COLO668 (cell line): ENCODE data around the gene ADAD1.
"Not testable (repeated sequence)": the region's sequence is repeated elsewhere in the genome, so short reads cannot be mapped to it uniquely, and the experiment has no call there.

Experiments
- DNase-seq: peaks from one replicate; lab custom pipeline; 2025; ENCODE audit not compliant: unreplicated experiment; lab: John Stamatoyannopoulos, UW

ADAD1 gene

DNA sequence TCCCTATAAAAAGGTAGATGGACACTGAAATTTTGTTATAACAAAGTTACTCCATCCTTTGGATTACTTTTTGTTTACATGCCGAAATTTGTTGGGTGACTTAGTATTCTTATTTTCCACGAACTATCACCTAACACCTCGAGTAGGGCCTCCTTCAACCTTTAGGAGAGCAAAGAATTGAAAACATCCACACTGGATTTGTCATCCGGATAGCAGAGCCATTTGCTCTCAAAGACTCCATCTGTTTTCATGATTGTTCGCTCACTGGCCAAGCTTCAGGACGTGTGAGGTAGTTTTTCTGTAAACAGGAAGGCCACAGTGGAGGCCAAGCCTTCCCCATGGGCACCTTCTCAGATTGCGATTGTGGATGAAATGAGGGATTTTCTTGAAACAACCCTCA lies at the start of gene ADAD1:
Gene ADAD1 (plus strand): TSS at position 301 of the 400 bp plus-strand sequence. CDS start 1,059 bp downstream, outside the sequence.
- DNase-seq = no peak

DNA sequence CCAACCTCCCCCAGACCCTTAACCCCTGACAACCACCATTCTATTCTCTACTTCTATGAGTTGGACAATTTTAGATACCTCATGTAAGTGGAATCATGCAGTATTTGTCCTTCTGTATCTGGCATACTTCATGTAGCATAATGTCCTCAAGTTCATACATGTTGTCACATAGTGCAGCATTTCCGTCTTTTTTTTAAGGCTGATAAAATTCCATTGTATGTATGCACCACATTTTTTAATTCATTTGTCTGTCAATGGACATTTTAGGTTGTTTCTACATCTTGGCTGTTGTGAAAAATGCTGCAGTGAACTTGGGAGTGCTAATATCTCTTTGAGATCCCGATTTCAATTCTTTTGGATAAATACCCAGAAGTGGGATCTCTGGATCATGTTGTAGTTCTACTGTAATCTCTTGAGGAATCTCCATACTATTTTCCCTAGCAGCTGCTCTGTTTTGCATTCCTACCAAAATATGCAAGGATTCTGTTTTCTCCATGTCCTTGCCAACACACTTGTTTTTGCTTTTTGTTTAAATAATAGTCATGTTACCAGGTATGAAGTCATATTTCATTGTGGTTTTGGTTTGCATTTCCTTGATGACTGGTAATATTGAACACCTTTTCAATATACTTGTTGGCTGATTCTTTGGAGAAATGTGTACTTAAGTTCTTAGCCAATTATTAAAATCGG lies 48.8 kb upstream of the ADAD1 start:
- no peak for DNase-seq

DNA sequence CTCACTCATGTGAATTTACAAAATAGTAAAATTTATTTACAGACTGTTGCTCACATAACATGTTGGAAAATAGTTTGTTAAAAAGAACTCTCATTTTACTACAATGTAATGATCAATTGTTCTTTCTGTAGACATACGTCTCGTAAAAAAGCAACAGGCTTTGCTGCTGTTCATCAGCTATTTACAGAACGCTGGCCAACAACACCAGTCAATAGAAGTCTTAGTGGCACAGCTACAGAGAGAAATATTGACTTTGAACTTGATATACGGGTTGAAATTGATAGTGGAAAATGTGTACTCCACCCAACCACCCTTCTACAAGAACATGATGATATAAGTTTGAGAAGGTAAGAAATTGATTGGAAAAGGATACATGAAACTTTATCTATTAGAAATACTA lies 47.6 kb upstream of the ADAD1 start:
- DNase-seq = no peak

DNA sequence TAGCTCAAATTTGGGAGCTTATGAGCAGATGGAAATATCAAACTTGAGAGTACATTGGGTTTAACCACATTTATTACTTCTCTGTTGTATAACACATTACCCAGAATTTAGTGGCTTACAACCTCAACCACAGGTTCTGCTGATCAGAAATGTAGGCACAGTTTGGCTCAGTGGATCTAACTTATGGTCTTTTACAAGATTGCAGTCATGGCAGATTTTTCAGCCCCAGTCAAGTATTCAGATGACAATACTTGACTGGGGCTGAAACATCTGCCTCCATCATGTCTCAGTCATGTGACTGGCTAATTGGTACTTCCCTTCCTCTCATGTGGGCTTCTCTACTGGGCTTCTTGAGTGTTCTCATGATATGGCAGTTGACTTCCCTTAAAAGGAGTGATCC lies 44.0 kb upstream of the ADAD1 start:
- no peak for DNase-seq

DNA sequence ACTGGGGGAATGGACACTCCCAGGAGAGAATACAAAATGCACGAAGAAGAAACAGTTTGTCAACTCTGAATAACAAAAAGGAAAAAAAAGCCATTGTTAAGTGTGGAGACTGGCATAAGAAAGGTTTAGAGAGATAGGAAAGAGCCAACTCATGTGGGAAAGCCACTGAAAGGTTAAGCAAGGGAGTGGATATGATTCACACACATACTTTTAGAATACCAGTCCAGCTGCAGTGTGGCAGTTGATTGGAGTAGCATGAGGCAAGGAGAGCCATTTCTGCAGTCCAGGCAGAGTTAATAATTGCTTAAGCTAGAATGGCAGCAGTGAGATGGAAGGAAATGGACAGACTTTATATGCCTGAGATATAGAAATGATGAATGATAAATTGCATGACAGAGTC lies 36.9 kb upstream of the ADAD1 start:
- DNase-seq = no peak

DNA sequence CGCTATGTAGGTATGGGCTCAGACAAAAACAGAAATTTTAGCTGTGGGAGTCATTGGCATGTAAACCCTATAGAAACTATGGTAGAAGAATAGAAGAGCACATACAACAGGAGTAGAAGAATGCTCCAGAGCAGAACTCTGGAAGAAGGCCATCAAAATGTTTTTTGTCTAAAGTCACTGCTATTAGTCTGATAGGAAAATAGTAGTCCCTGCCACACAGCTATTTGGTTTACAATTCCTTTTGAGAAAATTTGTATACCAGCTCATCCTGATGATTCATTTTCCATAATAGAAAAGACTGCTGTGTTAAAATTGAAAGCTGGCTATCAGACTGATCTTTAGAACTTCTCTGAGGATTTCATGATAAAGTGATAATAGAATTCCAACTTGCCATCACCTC lies 32.8 kb upstream of the ADAD1 start:
- DNase-seq = no peak

DNA sequence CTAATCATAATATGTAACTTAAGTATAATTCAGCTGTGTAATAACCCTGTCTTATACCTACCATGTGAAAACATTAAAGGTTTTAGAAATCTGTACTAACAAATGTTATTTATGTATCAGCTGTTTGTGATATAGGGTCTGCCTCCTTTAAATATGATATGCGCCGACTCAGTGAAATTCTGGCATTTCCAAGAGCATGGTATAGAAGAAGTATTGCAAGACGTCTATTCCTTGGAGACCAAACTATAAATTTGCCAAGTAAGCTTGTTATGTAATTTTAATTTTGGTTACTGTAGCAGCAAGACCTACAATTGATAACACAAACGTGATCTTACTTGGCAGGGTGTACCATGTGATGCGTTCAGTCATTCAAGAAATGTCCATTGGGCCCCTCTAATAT lies 32.3 kb upstream of the ADAD1 start:
- DNase-seq = no peak

DNA sequence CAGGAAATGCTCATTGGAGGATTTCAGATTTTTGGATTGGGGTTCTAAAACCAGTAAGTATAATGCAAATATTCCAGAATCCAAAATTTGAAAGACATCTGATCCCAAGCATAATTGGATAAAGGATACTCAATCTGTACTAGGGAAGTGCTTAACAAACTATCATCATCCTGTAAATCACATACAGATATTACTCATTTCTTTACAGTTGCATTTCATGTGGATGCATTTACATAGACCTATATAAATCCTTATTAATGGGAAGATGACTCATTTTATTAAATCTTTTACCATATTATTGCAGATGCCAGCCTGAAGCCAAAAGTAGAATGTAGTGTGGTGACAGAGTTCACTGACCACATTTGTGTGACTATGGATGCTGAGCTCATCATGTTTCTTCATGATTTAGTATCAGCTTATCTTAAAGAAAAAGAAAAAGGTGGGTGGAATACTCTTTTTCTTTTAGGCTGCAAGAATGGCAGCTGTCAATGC lies 22.4 kb upstream of the ADAD1 start:
- no peak for DNase-seq

DNA sequence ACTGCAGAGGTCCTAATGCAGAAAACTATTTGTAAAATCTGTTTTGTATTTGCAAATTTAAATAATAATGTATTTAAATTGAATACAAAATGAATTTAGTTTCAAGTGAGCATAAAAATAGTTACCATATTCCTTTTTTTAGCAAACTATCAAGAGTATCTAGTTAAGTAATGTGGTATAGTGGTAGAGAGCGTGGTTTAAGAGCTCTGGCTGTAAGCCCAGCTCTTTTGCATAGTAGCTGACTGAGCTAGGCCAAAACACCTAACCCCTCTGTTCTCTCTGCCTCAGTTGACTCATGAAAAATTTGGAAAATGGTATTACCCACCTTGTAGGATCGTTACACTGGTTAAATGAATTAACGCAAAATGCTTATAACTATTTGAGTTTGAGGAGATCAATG lies 18.1 kb upstream of the ADAD1 start:
- no peak for DNase-seq

DNA sequence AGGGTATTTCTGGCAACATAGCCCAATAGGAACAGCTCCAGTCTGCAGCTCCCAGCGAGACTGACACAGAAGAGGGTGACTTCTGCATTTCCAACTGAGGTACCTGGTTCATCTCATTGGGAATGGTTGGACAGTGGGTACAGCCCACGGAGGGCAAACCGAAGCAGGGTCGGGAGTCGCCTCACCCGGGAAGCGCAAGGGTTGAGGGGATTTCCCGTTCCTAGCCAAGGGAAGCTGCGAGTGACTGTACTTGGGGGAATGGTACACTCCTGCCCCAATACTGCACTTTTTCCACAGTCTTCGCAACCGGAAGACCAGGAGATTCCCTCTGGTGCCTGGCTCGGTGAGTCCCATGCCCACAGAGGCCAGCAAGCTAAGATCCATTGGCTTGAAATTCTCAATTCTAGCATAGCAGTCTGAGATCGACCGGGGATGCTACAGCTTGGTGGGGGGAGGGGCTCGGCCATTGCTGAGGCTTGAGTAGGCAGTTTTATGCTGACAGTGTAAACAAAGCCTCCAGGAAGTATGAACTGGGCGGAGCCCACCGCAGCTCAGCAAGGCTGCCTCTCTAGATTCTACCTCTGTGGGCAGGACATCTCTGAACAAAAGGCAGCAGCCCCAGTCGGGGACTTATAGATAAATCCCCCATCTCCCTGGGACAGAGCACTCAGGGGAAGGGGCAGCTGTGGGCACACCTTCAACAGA lies 14.0 kb upstream of the ADAD1 start:
- DNase-seq = peak; percentile 32

DNA sequence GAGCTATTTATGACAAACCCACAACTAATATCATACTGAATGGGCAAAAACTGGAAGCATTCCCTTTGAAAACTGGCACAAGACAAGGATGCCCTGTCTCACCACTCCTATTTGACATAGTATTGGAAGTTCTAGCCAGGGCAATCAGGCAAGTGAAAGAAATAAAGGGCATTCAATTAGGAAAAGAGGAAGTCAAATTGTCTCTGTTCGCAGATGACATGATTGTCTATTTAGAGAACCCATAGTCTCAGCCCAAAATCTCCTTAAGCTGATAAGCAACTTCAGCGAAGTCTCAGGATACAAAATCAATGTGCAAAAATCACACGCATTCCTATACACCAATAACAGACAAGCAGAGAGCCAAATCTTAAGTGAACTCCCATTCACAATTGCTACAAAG lies 10.0 kb upstream of the ADAD1 start:
- DNase-seq = not testable (repeated sequence)

DNA sequence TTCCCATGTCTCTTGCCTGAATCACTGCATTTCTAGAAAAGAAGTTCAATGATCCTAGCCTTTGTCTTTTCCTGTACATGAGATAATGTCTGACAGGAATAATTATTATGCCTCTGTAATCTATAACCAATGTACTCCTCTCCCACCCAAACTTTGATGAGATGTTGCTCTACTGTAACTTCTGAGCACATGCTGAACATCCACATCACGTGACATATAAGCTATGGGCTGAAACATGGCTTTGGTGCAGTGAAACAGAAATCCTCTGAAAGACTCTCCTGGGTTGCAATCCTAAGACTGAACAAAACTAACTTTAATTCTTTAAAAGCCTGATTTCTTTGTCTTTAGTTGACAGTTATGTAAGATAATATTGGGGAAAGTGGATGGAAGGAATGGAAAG lies 1.5 kb upstream of the ADAD1 start:
- no peak for DNase-seq

DNA sequence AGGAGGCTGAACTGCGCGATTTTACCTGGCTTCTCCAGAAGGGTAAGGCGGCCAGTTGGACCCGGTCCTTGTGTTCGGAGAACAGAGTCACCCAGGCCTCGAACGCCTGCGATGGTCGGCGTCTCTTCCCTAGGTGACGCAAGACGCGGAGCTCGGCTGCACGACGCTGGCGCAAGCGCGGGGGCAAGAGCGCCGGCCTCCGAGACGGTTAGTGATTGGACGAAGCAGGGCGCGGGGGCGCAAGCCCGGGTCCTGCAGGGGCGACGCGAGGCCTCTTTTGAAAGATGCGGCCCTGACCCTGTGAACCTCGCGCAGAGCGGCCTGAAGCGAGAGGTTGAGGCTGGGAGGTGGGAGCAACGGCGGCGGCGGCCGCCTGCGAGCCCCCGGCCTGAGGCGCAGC lies 428 bp downstream of the ADAD1 start:
- no peak for DNase-seq

DNA sequence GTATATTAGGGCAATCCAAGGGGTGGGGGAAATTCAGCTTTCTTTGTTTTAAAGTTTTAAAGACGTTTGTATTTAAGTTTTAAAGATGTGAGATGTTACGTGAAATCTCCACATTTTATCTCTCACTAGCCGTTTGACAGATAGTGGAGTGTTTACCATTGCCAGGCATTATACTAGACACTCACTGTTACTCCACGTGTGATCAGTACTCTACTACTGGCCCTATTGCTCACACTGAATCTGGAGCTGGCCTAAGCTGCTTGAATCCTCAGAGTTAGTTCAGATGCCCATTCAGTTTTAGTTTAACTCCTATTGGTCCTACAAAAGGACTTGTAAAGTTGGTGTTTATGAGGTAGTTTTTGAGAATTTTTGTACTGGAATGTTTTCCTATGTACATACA lies 4.5 kb downstream of the ADAD1 start:
- no peak for DNase-seq

DNA sequence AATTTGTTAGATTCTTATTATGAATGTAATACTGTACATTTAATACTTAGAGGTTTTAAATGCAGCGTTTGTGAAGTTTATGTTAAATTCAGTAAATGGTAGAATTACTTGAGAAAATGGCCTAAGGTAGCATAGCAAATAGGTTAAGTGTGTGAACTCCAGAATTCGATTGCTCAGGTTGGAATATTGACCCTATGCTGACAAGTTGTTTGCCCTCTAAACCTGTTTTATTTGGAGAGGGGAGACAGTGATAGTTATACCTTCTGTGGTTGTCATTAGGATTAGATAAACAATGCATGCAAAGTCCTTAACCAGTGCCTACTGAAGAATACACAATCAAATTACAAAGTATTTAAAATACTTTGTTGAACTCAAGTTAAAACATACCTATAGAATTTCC lies 5.4 kb downstream of the ADAD1 start:
- DNase-seq = no peak

DNA sequence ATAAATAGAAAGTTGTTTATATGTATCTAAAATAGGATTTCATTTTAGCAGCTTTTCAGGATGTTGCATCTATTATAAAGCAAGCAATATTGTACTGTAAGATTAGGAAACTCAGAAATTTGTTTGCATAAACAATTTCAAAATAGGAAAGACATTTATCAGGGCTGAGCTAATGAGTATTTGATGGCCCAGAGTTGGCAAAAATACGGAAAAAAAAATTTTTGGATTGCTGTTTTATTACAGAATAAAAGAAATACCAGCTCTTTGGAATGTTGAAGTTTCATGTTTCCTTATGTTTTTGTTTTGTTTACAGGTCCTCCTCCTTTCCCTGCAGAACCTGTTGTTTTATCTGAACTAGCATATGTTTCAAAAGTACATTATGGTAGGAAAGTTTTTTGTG lies 14.5 kb downstream of the ADAD1 start:
- DNase-seq = no peak

DNA sequence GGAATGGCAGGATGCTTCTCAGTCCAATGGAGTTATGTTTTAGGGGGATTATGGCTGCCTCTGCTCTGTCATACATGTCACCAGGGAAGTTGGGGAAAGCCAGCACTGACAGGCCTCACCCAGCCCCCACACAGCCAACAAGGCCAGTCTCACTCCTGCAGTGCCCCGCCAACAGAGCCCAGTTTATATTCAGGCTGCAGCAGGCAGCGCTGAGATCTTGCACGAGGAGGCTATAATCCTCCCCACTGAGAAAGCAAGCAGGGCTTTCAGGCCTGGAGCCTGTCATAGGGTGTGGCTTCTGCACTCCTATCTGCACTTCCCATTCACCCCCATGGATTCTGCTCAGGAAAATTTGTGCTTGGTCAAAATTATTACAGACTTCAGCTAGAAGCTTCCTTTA lies 25.1 kb downstream of the ADAD1 start:
- no peak for DNase-seq

DNA sequence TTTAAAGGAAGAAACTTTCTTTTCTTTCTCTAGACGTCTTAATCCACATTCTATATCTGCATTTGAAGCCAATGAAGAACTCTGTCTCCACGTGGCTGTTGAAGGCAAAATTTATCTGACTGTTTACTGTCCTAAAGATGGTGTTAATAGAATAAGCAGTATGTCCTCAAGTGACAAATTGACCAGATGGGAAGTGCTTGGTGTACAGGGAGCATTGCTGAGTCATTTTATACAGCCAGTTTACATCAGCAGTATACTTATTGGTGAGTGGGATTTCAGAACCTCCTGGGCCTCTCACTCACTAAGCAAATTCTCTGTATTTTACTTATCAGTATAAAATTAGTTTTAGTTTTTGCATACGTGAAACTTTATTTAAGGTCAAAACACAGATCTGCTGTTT lies 33.7 kb downstream of the ADAD1 start:
- no peak for DNase-seq

DNA sequence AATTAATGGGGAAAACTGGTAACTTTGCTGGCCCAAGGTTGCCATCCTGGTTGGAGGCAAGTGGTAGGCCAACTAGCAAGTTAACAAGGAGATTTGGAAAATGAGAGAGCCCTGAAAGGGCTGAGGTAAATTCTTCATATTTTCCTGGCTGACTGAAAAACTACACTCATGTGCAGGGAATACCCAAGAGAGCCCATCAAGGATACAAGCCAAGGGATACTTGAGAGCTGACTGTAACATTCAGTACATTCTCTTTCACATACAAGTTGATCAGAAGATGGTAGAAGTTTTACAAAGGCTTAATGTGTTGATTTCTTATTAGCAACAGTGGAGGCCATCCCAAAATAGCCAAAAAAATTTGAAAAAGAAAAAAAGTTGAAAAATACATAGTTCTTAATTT lies 44.4 kb downstream of the ADAD1 start:
- no peak for DNase-seq

DNA sequence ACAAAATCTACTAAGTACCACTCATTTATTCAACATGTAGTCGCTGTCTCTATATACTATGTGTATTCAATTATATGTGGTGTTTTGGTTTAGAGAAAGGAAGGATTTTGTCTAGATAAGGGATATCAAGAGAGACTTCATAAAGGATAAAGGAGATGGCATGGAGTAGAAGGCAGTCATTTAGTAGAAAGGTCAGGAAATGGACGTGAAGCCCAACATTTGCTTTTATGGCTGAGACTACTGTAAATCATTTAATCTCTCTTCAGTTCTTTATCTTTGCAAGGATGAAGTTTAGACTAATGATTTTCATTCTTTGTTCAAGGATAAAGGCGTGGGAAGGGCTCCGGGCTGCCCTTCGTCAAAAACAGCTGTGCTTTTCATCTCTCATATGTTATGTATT lies 52.5 kb downstream of the ADAD1 start:
- no peak for DNase-seq

DNA sequence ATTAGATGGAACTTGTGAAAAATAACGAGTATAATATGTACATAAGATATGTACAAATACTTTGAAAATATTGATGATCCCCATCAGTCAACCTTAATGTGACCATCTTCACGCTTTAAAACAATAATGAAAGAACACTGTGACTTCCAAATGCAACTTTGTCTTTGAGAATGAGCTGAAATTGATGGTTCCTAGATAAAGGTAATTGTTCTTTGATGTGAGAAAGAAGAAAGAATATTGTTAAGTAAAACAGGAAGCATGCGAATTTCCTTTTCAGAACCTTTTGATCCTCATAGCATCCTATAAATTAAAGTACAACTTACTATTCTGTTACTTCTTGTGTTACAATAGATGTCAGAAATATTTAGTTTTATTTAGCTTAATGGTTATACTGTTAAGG lies 55.5 kb downstream of the ADAD1 start:
- DNase-seq = no peak

DNA sequence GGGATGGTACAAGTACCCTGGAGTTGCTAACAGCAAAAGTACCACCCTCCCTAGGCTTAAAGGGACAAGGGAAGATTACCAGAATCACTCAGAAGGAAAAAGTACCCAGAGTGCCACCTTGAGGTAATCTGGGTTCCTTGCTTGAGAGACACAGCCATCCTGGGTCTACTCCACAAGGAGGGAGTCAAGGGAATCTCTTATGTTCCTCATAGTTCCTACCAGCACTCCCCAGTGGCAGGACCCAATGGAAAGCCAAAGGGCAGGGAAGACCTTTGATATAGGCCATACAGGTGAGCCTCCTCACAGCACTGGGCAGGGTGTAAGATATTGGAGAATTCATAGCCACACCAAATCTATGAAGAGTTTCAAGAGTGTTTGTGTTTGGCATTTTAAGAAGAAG lies 72.0 kb downstream of the ADAD1 start:
- no peak for DNase-seq
